DND-41 (cell line): ENCODE results near the gene RBM42.

ENCODE experiments used
- CTCF ChIP-seq: IDR thresholded peaks from 2 replicates; pipeline ENCODE4 v1.5.1; 2012; ENCODE audit warnings: borderline replicate concordance, low read length, moderate library complexity, mild to moderate bottlenecking; ENCODE audit not compliant: poor library complexity, severe bottlenecking; ENCODE audit errors: extremely low read depth
- EZH2 ChIP-seq: IDR thresholded peaks from 3 replicates; pipeline ENCODE4 v1.6.1; 2012; ENCODE audit warnings: borderline replicate concordance, low read depth, mild to moderate bottlenecking, moderate library complexity, low read length, inconsistent platforms; ENCODE audit not compliant: severe bottlenecking

- TF ChIP-seq CTCF (no peak), EZH2 (no peak)
Measured at GRCh38 chr19:35645680-35646511, 17.1 kb downstream of the RBM42 start.
